Measurements from ENCODE around the gene ZNF775.

ZNF775 gene

GRCh38 chr7:150378853-150379440 lies at the start of gene ZNF775:
TSS of gene ZNF775 (plus strand) at chr7:150379330. CDS start at chr7:150388471, 9,141 bp downstream.
- no peak for DNase-seq (ENCODE audit: low read depth)

- DNase-seq (ENCODE audit: low read depth) = no peak
These were observed 49.6 kb upstream of the ZNF775 start for GRCh38 chr7:150329331-150330120.

GRCh38 chr7:150330211-150330885 lies 48.8 kb upstream of the ZNF775 start:
- DNase-seq (ENCODE audit: low read depth) = no peak

GRCh38 chr7:150332852-150333635 lies 46.1 kb upstream of the ZNF775 start:
- no peak for DNase-seq (ENCODE audit: low read depth)

- DNase-seq (ENCODE audit: low read depth) = no peak
These were observed 45.5 kb upstream of the ZNF775 start for GRCh38 chr7:150333659-150334058.

GRCh38 chr7:150334108-150334507 lies 45.0 kb upstream of the ZNF775 start:
- no peak for DNase-seq (ENCODE audit: low read depth)

- no peak for DNase-seq (ENCODE audit: low read depth)
These were observed 43.9 kb upstream of the ZNF775 start for GRCh38 chr7:150335108-150335773.

GRCh38 chr7:150335774-150336112 lies 43.4 kb upstream of the ZNF775 start:
- DNase-seq (ENCODE audit: low read depth) = no peak

- DNase-seq (ENCODE audit: low read depth) = no peak
These were observed 42.4 kb upstream of the ZNF775 start for GRCh38 chr7:150336746-150337145.

- no peak for DNase-seq (ENCODE audit: low read depth)
These were observed 42.0 kb upstream of the ZNF775 start for GRCh38 chr7:150337179-150337578.

GRCh38 chr7:150337659-150338081 lies 41.5 kb upstream of the ZNF775 start:
- DNase-seq (ENCODE audit: low read depth) = no peak

GRCh38 chr7:150338166-150338829 lies 40.8 kb upstream of the ZNF775 start:
- DNase-seq (ENCODE audit: low read depth) = no peak

GRCh38 chr7:150339409-150339809 lies 39.7 kb upstream of the ZNF775 start:
- no peak for DNase-seq (ENCODE audit: low read depth)

- DNase-seq (ENCODE audit: low read depth) = no peak
These were observed 38.9 kb upstream of the ZNF775 start for GRCh38 chr7:150340024-150340749.

GRCh38 chr7:150340875-150341262 lies 38.3 kb upstream of the ZNF775 start:
- no peak for DNase-seq (ENCODE audit: low read depth)

GRCh38 chr7:150341263-150342120 lies 37.6 kb upstream of the ZNF775 start, which contains the start of gene RARRES2:
TSS of gene RARRES2 (minus strand) at chr7:150341629. CDS start at chr7:150340609, 1,020 bp downstream.
- no peak for DNase-seq (ENCODE audit: low read depth)

- no peak for DNase-seq (ENCODE audit: low read depth)
These were observed 37.1 kb upstream of the ZNF775 start for GRCh38 chr7:150342121-150342408.

GRCh38 chr7:150343225-150343624 lies 35.9 kb upstream of the ZNF775 start:
- no peak for DNase-seq (ENCODE audit: low read depth)

- DNase-seq (ENCODE audit: low read depth) = no peak
These were observed 34.8 kb upstream of the ZNF775 start for GRCh38 chr7:150344299-150344698.

- no peak for DNase-seq (ENCODE audit: low read depth)
These were observed 34.1 kb upstream of the ZNF775 start for GRCh38 chr7:150345012-150345411.
